ENCODE measurements around the gene OR5D13. TPM values are rescaled to one million over a fixed set of nuclear protein-coding genes. Genes with fewer than 3 reads are reported as not detected.

Gene OR5D13
- polyA plus RNA-seq, 1 of the 3 experiments (the other 2 are of a cell fraction): not detected

DNA sequence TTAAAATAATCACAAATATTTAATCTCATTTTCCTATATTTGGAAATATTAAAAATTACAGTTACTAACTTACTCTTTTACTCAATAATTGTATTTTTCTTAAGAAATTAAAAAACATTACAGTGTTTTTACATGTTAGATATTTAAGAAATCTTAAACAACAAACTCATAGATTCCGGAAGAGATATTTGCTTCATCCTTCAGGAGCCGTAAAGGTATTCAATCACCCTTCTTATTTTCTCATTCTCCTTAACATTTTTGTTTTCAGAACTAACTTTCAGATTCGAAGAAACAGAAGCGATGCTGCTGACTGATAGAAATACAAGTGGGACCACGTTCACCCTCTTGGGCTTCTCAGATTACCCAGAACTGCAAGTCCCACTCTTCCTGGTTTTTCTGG is 46.1 kb downstream of the OR5D13 start, which contains the start of gene OR5D18:
Gene OR5D18, plus strand, starts transcription at position 301 of the 400 bp plus-strand sequence. Its CDS starts 0 bp downstream, at position 301.
- H3K27me3 ChIP-seq (ENCODE audit: insufficient read depth): no peaks in the 10 kb centered on the region
- WGBS (ENCODE audit: low lambda C conversion rate): 15% methylated on average over 5 of the region's 5 CpGs
- H3K4me3 ChIP-seq (ENCODE audit: low read depth in 2 of 2, low read length in 1 of 2): no peak within 1 kb of the TSS
- no peaks in the 10 kb centered on the region for H3K36me3 ChIP-seq (replicated peaks in 1 of 2; ENCODE audit: control insufficient read depth in 1 of 2, insufficient read depth in 2 of 2, low read length in 1 of 2)
- DNase-seq: no peak
- H3K4me2 ChIP-seq: no peak within 1 kb of the TSS
- no peak within 1 kb of the TSS for H3K9ac ChIP-seq
- no peaks in the 10 kb centered on the region for H3F3A ChIP-seq (replicated peaks; ENCODE audit: insufficient read depth)
- H2AFZ ChIP-seq (ENCODE audit: low read depth): no peak within 1 kb of the TSS
- H3K9me2 ChIP-seq: no peaks in the 10 kb centered on the region
- H3K79me2 ChIP-seq (ENCODE audit: insufficient read depth): no peaks in the 10 kb centered on the region
- ChIA-PET POLR2A (no interaction called here), CTCF (no interaction called here)
- H3K4me1 ChIP-seq (ENCODE audit: control insufficient read depth in 1 of 2, insufficient read depth in 2 of 2, low read depth in 1 of 2, low read length in 1 of 2): no peaks in the 10 kb centered on the region
- H4K20me1 ChIP-seq (ENCODE audit: insufficient read depth): no peaks in the 10 kb centered on the region
- TF ChIP-seq FOSL2 (IDR thresholded peaks at IDR 0.05; ENCODE audit: borderline replicate concordance, low read depth) (no peak), NFIC (IDR thresholded peaks at IDR 0.05; ENCODE audit: borderline replicate concordance) (no peak), USF1 (IDR thresholded peaks at IDR 0.05; ENCODE audit: borderline replicate concordance, low read depth) (no peak), MXI1 (IDR thresholded peaks at IDR 0.05; ENCODE audit: low read depth, low read length) (no peak), ZBTB33 (IDR thresholded peaks at IDR 0.05; ENCODE audit: borderline replicate concordance, low read depth) (no peak), FOXM1 (IDR thresholded peaks at IDR 0.05; ENCODE audit: low read depth) (no peak)
- H3K27ac ChIP-seq (ENCODE audit: low read depth in 2 of 2, low read length in 1 of 2): no peak within 1 kb of the TSS
- no peaks in the 10 kb centered on the region for H3K9me3 ChIP-seq

Other genes starting within 250 kb of the OR5D13 start
- gene OR4C15, start 219.0 kb upstream of the OR5D13 start, polyA plus RNA-seq (2012; rRNA removed): not detected in 2 replicates
- not detected in 2 replicates for gene OR4C16, start 201.3 kb upstream of the OR5D13 start, polyA plus RNA-seq (2012; rRNA removed)
- not detected in 2 replicates for gene OR4C11, start 165.8 kb upstream of the OR5D13 start, polyA plus RNA-seq (2012; rRNA removed)
- gene OR4P4, start 138.3 kb upstream of the OR5D13 start, polyA plus RNA-seq (2012; rRNA removed): not detected in 2 replicates
- not detected in 2 replicates for gene OR4S2, start 125.1 kb upstream of the OR5D13 start, polyA plus RNA-seq (2012; rRNA removed)
- gene OR4C6, start 111.2 kb upstream of the OR5D13 start, polyA plus RNA-seq (2012; rRNA removed): not detected in 2 replicates
- gene OR5D14, start 22.1 kb downstream of the OR5D13 start, polyA plus RNA-seq (2012; rRNA removed): not detected in 2 replicates
- gene OR5L1, start 37.9 kb downstream of the OR5D13 start, polyA plus RNA-seq (2012; rRNA removed): not detected in 2 replicates
- not detected in 2 replicates for gene OR5D18, start 46.2 kb downstream of the OR5D13 start, polyA plus RNA-seq (2012; rRNA removed)
- gene OR5L2, start 53.8 kb downstream of the OR5D13 start, polyA plus RNA-seq (2012; rRNA removed): not detected in 2 replicates
- not detected in 2 replicates for gene OR5D16, start 65.3 kb downstream of the OR5D13 start, polyA plus RNA-seq (2012; rRNA removed)
- not detected in 2 replicates for gene TRIM51, start 109.9 kb downstream of the OR5D13 start, polyA plus RNA-seq (2012; rRNA removed)
- gene OR5W2, start 141.1 kb downstream of the OR5D13 start, polyA plus RNA-seq (2012; rRNA removed): not detected in 2 replicates
- not detected in 2 replicates for gene OR5I1, start 163.0 kb downstream of the OR5D13 start, polyA plus RNA-seq (2012; rRNA removed)
- not detected in 2 replicates for gene OR10AG1, start 196.5 kb downstream of the OR5D13 start, polyA plus RNA-seq (2012; rRNA removed)
- not detected in 2 replicates for gene OR5F1, start 221.2 kb downstream of the OR5D13 start, polyA plus RNA-seq (2012; rRNA removed)

Data from SK-N-SH (cell line).